Measurements from ENCODE around the gene GPSM1. TPM values are rescaled to one million over a fixed set of nuclear protein-coding genes. Genes with fewer than 3 reads are reported as not detected.

The GPSM1 gene
- total RNA-seq, 1 donor from 2014 or later: 4.8 TPM

DNA sequence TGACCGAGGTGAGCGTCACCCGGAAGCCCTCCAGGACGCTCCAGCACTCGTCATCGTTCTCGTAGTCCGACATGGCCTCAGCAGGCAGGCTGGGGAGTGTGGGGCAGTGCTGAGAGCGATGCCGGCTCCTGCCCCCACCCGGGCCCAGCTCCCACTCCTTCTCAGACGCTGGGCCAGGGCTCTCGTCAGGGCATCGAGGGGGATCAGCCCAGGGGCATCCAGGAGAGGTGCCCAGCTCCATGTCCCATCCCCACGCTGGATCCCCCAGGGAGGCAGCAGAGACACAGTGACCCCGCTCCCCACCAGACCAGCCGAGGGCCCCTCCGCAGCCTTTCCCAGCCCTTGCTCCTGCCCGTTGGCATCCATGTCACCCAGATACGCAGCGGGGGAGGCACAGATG lies 44.7 kb downstream of the GPSM1 start:
- ATAC-seq (no peak), DNase-seq (ENCODE audit: low spot score) (no peak)

DNA sequence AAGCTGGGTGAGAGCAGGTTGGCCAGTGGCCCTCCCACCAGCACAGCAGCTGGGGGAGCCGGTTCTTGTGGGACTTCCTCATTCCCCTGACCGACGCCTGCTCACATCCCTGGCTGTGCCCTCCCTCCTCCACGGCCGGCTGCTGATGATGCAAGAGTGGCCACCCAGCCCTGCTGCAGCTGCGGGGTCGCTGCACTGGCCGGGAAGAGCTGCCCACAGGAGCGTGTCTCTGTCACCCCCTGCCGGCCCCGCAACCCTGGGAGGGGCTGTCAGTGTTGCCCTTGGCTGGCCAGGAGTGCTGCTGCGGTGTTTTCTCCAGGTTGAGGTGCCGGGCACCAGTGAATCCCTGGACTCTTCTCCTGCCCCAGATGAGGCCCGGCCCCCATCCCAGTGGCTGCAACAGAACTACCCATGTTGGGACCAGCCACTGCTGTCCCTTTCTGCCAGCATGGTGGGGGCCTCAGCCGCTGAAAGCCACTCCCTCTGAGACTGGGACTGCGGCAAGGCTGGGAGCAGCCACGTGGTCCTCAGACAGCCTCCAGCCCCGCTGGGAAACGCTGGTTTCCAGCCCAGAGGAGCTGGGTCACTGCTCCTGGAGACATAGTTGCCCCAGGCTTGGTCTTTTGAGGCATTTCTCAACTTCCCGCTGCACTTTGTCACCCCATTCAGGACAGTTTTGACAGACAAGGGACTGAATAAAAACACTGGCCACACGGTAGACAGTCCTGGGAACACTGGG lies 45.4 kb downstream of the GPSM1 start:
- DNase-seq (ENCODE audit: low spot score) (no peak), ATAC-seq (peak; percentile 65)

DNA sequence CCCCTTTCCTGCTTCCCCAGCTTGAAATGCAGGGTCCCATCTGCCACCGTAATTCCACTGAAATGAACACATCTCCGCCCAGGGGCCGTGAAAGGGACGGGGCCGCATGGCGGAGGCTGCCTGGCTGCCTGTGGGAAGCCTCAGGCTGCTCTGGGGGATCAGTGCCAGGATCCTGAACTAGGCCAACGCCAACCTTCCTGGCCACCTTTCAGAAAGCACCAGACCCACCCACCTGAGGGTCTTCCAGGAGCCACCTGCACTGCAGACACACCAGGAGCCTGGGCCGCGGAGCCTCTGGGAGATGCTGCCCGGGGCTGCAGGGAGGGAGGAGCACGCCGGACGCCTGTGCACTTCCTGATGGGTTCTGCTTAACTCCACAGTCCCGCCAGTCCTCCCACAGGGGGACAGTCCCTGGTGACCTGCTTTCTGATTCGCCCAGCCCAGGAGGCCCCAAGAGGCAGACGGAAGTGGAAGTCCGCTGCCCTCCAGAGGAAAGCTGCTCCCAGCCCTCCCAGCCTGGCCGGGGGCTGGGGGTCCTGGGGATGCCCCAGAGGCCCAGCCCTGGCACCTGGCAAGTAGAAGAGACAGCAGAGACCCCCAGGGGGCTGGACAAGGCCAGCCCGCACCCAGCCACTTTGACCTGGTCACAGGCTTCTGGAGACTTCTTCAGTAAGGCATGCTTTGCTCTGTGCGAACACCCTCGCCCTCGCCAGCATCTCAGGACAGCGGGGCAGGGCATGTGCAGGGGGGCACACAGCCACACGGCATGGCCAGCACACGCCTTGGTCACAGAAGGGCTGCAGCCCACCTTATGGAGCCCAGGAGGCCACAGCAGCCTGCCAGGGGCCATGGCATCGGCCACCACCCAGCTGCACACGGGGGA lies 46.2 kb downstream of the GPSM1 start, which contains the start of gene CARD9:
Gene CARD9, minus strand, starts transcription at position 370 of the 883 bp plus-strand sequence. CDS start 1,591 bp downstream, outside the sequence.
- DNase-seq (ENCODE audit: low spot score): no peak
- peak; percentile 42 for ATAC-seq

DNA sequence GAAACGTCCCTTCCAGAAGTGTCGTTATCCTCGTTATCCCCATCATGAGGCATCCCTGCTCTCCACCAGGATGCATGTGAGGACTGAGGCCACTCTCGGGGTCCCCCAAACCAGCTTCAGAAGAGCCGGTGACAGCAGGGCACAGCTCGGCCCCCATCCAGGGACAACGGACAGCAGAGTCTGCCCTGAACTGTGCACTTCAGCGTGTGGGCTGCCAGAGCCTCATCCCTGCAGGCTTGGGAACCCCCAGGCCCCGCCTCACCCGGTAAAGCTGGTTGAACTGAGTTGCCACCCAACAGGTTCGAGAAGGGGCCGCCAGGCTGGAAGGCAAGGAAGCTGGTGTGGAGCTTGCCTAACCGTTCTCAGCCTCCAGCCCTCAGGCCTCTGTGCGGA lies 46.8 kb downstream of the GPSM1 start:
- no peak for ATAC-seq
- no peak for DNase-seq (ENCODE audit: low spot score)

DNA sequence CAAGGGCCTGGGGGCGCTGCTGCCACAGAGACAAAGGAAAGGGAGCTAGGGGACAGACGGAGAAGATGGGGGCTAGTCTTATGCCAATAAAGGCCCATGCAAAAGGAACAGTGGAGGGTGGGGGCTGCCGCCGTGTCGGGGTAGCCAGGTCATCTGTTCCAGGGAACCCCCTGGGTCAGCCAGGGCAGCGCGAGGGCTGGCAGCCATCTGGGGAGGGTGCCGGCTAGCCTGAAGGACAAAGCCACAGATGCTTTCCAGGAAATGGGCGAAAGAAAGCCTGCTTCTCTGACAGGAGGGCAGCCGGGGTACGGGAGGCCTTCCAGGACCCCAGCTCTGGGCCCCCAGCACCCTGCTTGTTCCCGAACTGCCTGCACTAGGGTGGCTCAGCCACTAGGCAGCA lies 47.8 kb downstream of the GPSM1 start:
- DNase-seq (ENCODE audit: low spot score) (no peak), ATAC-seq (no peak)

DNA sequence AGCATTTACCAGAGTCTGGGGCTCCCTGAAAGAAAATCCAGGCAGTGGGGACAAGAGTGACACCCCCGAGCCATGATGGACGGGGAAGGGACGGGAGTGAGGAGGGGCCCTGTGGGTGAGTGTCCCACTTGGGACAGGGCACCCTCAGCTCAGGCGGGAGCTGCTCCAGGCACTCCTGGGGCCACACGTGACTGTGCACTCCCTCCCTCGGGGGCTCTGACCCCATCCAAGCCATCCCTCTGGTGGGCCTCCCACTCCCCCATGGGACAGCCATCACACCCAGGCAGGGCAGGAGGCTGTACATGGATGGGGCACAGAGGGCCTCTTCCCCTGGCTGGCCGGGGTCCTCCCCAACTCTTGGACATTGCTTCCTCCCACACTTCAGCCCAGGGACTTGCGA lies 49.1 kb downstream of the GPSM1 start:
- no peak for ATAC-seq
- no peak for DNase-seq (ENCODE audit: low spot score)

DNA sequence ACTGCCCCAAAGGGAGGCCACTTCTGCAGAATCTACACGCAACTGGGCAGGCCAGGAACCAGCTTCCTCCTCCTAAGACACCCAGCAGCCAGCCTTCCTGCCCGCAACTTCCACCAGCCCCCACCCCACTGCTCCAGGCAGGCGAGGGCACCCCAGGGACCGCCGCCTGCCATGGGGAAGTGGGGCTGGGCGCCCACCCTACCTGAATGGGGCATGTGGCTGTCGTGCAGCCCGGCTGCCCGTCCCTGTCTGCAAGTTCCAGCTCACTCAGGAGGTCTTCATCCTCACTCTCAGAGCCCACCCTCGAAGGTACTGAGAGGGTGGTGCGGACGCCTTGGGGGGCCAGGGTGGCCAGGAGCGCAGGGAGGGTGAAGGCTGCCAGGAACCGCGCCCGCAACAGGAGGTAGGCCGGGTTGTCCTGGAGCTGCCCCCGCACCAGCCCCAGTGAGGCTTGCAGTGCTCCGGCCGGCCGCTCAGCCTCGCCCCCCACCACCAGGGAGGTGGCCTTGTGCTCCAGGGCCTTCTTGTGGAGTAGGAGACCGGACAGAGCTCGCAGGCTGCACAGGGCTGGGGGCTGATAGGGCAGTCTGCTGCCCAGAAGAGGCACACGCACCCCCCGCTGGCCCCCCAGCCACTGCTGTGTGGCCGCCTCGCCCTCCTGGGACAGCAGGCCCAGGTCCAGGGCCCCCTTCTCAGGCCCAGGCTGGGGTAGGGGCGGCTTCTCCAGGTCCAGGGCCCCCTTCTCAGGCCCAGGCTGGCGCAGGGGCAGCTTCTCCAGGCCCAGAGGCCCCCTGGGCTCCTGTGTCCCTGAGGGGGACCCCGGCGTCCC lies 50.2 kb downstream of the GPSM1 start:
- no peak for DNase-seq (ENCODE audit: low spot score)
- ATAC-seq: no peak

DNA sequence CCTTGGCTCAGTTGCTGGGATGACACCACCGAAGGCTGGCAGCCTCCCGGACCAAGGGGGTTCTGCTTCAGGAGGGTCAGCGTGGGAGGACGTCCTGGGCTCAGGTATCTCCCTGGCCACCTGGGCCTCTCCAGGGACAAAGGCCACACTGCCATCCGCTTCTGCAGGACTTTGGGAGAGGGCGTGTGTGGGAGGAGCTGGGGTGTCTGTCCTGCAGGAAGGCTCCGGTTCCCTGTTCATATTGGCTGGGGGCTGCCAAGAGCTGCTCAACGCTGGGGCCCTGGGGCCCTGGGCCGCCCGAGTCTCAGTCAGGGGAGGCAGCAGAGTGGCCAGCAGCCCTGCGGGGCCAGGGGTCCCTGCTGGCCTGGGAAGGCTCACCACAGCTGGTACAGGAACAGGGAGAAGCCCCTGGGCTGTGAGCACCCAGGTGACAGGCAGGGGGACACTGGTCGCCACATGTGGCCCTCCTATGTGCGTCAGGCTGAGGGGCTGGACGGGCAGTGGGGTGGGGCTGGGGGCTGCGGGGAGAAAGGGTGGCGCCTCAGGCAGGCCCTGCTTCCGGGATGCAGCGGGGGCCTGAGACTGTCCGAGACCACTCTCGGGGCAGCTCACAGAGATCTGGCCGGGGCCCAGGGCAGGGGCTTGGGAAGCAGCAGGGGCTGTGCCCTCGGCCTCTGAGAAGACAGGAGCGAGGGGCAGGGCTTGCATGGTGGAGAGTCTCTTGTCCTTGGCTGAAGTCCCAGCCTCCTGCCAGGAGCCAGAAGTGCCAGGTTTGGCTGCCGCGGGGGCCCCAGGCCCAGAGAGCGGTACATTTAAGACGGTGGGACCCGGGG lies 51.0 kb downstream of the GPSM1 start:
- peak; percentile 76 for ATAC-seq

DNA sequence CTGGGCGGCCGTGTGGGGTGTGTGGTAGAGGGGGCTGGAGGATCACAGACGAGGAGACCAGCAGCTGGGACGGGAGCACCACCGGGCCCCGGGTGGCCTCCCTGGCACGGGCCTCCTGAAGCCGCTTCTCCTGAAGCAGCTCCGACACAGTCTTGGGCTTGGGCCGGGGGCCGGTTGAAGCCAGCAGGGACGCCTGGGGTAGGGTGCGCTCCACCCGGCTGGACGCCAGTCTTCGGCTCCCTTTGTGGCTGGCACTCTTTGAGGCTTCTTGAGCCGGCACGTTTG lies 51.6 kb downstream of the GPSM1 start:
- no peak for ATAC-seq
- no peak for DNase-seq (ENCODE audit: low spot score)

More for the DNA sequence above, 51.0 kb downstream of the GPSM1 start:
- peak; percentile 70 for DNase-seq (ENCODE audit: low spot score)

DNA sequence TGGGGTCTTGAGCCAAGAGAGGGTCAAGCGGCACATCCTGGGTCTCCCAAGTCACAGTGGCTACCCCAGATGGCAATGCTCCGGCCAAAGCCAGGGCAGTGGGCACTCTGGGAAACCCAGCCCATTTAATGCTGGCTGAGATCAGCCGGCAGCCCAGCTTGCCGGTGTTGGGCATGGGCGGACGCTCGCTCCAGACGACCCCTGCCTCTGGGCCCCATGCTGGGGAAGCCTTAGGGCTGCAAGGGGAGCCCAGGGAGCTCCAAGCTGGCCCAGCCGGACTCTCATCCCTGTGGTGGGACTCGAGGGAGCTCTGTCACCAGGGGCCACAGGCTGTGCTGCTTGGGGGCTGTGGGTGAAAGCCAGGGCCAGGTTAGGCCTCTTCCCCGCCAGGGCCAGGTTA lies 52.1 kb downstream of the GPSM1 start:
- no peak for ATAC-seq

DNA sequence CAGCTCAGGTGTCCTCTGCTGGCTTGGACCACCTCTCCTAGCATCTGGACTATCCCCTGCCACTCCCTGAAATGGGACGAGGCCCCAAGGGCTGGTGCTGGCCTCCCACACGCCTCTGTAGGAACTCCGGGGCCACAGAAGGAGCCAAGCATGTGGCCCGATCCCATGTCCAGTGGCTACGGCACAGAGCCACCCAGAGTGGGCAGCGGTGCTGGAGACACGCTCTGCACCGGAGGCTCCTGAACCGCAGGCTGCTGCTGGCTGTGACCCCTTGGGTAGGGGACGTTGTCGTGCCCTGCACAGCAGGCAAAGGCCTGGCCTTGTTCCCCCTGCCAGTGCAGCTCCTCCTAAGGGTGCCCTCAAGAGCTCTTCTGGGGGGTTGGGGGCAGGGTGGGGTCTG lies 52.6 kb downstream of the GPSM1 start:
- DNase-seq (ENCODE audit: low spot score) (no peak), ATAC-seq (no peak)

More for the DNA sequence above, 52.1 kb downstream of the GPSM1 start:
- no peak for DNase-seq (ENCODE audit: low spot score)

DNA sequence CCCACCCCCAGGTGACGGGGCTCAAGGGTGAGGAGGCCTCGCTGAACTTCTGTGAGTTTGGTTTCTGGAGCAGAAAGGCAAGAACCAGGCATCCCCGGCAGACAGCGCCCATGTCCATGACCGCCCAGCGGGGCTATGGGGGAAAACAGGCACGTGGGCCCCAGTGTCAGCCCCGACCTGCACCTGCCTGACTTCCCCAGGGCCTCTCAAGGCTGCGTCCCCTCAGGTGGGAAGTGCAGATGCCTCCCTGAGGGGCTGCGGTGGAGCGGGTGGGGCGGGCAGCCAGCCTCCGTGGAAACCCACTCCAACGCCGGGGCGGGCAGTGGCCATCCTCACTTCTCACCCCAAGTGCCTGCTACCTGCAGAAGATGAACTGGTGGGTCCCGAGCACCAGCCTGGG lies 53.0 kb downstream of the GPSM1 start:
- ATAC-seq (no peak), DNase-seq (ENCODE audit: low spot score) (no peak)

DNA sequence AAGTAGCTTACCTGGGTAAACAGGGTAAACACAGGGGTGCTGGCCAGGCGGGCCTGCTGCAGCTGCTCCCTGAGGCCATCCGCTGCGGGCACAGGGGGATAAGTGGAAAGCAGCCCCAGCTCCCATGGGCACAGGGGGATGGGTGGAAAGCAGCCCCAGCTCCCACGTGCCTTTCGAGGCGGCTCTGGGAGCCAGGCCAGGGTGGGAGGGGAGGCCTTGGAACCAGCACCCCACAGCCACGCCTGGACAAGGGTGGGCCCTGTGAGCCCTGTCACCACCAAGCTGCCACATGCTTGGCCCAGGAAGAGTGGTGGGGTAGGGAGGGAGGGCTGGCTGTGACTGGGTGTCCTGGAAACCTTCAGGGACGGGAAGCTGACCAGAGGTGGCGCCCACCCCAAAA lies 54.0 kb downstream of the GPSM1 start:
- ATAC-seq (no peak), DNase-seq (ENCODE audit: low spot score) (no peak)

DNA sequence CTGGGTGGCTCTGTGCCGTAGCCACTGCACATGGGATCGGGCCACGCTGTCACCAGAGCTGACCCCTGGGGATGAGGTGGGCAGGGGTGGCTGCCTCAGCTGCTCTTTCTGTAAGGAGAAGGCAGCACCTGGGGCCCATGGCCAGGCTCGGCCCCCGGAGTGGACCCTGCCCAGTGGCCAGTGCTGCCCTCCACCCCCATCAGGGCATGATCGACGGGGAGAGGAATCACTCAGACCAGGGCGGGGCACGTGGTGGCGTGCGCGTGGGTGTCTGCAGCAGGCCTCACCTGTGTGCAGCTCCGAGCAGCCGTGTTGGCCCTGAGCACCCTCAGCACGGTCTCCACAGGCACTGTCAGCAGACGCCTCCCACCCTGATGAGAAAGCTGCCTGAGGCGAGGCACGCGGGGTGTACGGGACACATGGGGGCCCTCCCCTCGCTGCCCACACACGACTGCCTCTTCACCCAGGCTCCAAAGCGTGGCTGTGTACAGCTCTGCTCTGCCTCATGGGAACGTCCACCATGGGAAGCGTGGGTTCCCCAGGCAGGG lies 54.7 kb downstream of the GPSM1 start:
- no peak for DNase-seq (ENCODE audit: low spot score)
- no peak for ATAC-seq

DNA sequence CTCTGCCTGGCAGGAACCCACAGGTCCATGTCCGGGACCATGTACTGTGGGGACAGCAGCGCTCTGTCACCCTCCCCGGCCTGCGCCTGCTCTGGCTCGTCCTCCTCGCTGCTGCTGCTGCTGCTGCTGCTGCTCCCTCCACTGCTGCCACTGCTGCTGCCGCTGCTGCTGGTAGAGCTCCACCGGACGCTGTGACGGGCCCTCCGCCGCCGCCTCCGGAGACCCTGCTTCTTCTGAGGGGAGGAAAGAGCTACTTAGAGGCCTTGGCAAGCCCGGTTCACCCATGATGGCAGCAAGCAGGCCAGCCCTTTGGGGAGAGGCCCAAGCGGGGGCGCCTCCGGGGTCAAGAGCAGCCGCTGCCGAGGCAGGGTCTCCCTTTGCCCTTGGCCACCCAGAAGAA lies 56.1 kb downstream of the GPSM1 start:
- DNase-seq (ENCODE audit: low spot score) (no peak), ATAC-seq (no peak)

DNA sequence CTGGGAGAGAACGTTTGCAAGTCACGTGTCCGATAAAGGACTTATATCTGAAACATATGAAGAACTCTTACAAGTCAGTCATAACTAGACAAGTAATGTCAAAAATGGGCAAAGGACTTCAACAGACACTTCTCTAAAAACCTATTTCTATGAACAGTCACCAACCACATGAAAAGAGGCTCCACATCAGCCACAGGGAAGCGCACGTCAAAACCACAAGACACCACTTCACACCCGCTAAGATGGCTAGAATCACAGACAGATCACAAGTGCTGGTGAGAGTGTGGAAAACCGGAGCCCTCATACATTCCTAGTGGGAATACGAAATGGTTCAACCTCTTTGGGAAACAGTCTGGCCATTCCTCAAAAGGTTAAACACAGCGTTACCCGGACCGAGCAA lies 57.7 kb downstream of the GPSM1 start:
- ATAC-seq: no peak
- DNase-seq (ENCODE audit: low spot score): no peak

DNA sequence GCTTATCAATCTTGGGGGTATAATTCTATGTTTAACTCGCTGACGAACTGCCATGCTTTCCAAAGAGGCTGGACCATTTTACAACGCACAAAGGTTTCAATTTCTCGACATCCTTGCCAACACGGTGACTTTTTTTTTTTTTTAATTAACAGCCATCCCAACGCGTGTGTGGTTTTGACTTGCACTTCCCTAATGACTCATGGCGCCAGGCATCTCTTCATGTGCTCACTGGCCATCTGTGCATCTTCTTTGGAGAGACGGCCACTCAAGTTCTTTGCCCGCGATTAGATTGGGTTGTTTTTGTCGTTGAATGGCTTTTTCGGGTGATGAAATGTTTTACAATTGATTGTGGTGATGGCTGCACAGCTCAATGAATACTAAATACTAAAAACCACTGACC lies 58.7 kb downstream of the GPSM1 start:
- no peak for ATAC-seq
- DNase-seq (ENCODE audit: low spot score): no peak

DNA sequence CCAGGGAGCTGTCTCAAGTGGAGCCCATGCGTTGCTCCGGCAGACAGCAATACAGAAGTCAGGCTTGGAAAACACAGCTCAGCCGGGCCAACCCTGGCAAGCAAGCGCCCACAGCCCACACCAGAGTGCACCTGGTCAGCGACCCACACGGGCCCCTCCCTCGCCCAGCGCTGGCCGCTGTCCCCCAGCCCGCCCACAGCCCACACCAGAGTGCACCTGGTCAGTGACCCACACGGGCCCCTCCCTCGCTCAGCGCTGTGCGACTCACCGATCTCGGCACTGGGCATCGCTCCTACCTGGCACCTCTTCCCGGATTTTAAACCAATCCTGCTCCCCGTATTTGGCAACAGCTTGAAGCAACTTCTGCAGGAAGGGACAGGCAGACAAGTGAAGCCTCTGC lies 59.9 kb downstream of the GPSM1 start:
- ATAC-seq: peak; percentile 93
- peak; percentile 80 for DNase-seq (ENCODE audit: low spot score)

DNA sequence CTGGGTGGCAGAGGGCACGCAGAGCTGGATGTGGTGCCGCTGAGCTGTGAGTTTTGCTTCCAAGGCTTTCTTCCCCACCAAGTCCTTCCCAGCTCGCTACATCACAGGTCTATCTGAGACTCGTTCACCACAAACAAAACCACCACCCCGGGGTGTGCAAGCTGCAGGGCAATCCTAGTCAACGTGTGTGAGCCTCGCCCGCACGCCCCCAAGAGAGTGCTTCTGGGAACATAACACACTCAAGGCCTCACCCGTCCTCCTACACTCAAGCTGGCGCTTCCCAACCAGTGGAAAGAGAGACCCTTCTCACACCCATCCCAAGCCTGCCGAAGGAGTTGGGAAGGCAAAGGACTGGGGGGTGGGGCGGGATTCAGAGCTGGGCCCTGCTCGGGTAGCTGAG lies 62.1 kb downstream of the GPSM1 start:
- DNase-seq (ENCODE audit: low spot score): no peak

More for the DNA sequence above, 62.1 kb downstream of the GPSM1 start:
- no peak for ATAC-seq
